Endothelial cell (in vitro differentiated cells): ENCODE results near the gene OTOG. TPM values are rescaled to one million over a fixed set of nuclear protein-coding genes. Genes with fewer than 3 reads are reported as not detected.

Experiments
- DNase-seq: peaks from one replicate; pipeline ENCODE4 v3.0.0; 2021; ENCODE audit warnings: low spot score
- H3K27ac Mint-ChIP-seq: one replicate; pipeline ENCODE4 v1.8.0; 2021; ENCODE audit warnings: mixed read lengths, inconsistent platforms; ENCODE audit not compliant: unreplicated experiment
- H3K27me3 Mint-ChIP-seq: one replicate; pipeline ENCODE4 v1.8.0; 2021; ENCODE audit warnings: mild to moderate bottlenecking, moderate library complexity, mixed read lengths, inconsistent platforms; ENCODE audit not compliant: unreplicated experiment
- H3K36me3 Mint-ChIP-seq: one replicate; pipeline ENCODE4 v1.8.0; 2021; ENCODE audit warnings: mild to moderate bottlenecking, low read depth, mixed read lengths, inconsistent platforms; ENCODE audit not compliant: unreplicated experiment
- H3K4me1 Mint-ChIP-seq: one replicate; pipeline ENCODE4 v1.8.0; 2021; ENCODE audit warnings: mild to moderate bottlenecking, mixed read lengths, inconsistent platforms; ENCODE audit not compliant: unreplicated experiment
- H3K4me3 Mint-ChIP-seq: one replicate; pipeline ENCODE4 v1.8.0; 2021; ENCODE audit warnings: mild to moderate bottlenecking, mixed read lengths, inconsistent platforms; ENCODE audit not compliant: unreplicated experiment
- H3K9me3 Mint-ChIP-seq: one replicate; pipeline ENCODE4 v1.8.0; 2021; ENCODE audit warnings: mixed read lengths, inconsistent platforms; ENCODE audit not compliant: unreplicated experiment
- CTCF ChIP-seq: fragments of 200-600 bp; sonication (generic); IDR thresholded peaks from one replicate; pipeline ENCODE4 v1.5.0; 2021; ENCODE audit warnings: antibody characterized with exemption; ENCODE audit not compliant: unreplicated experiment
- total RNA-seq: library from RNA; stranded (reverse); fragmentation: NEBNext Ultra II Directional; extraction: Animal tissue kit (Norgen Biotek cat#: 25700); gene quantifications from one replicate; pipeline ENCODE4 v1.2.1, GENCODE V29; 2021; ENCODE audit not compliant: unreplicated experiment

Gene OTOG
- total RNA-seq, 1 donor from 2014 or later, result 0.13 TPM

GRCh38 chr11:17650127-17650911 lies 103.3 kb downstream of the OTOG start:
- H3K36me3 Mint-ChIP-seq, result peaks cover 4% of the 10 kb centered on the region
- peaks cover 10% of the 10 kb centered on the region for H3K27me3 Mint-ChIP-seq
- no peak overlapping the region for H3K4me3 Mint-ChIP-seq
- TF ChIP-seq CTCF, result no peak
- H3K9me3 Mint-ChIP-seq, result no peaks in the 10 kb centered on the region
- no peak overlapping the region for H3K27ac Mint-ChIP-seq
- DNase-seq, result no peak
- H3K4me1 Mint-ChIP-seq, result peaks cover 8% of the 10 kb centered on the region

- no peak for TF ChIP-seq CTCF
- DNase-seq, result no peak
- Mint-ChIP-seq H3K9me3 (no peaks in the 10 kb centered on the region), H3K4me1 (peaks cover 8% of the 10 kb centered on the region), H3K4me3 (no peak overlapping the region), H3K36me3 (peaks cover 8% of the 10 kb centered on the region), H3K27ac (no peak overlapping the region), H3K27me3 (peaks cover 10% of the 10 kb centered on the region)
Observed at GRCh38 chr11:17651061-17651460, 104.0 kb downstream of the OTOG start.

GRCh38 chr11:17651681-17652080 lies 104.6 kb downstream of the OTOG start:
- no peak for TF ChIP-seq CTCF

GRCh38 chr11:17652556-17652955 lies 105.5 kb downstream of the OTOG start:
- Mint-ChIP-seq H3K4me1 (peaks cover 8% of the 10 kb centered on the region), H3K27ac (no peak overlapping the region), H3K9me3 (no peaks in the 10 kb centered on the region), H3K27me3 (peaks cover 10% of the 10 kb centered on the region), H3K4me3 (no peak overlapping the region), H3K36me3 (peaks cover 8% of the 10 kb centered on the region)
- TF ChIP-seq CTCF, result no peak
- no peak for DNase-seq

More at GRCh38 chr11:17651681-17652080, 104.6 kb downstream of the OTOG start:
- H3K27me3 Mint-ChIP-seq, result peaks cover 10% of the 10 kb centered on the region
- H3K9me3 Mint-ChIP-seq, result no peaks in the 10 kb centered on the region
- H3K4me3 Mint-ChIP-seq, result no peak overlapping the region
- no peak overlapping the region for H3K27ac Mint-ChIP-seq
- no peak for DNase-seq
- H3K4me1 Mint-ChIP-seq, result peaks cover 8% of the 10 kb centered on the region
- H3K36me3 Mint-ChIP-seq, result peaks cover 8% of the 10 kb centered on the region

- H3K36me3 Mint-ChIP-seq, result peaks cover 8% of the 10 kb centered on the region
- no peak overlapping the region for H3K27ac Mint-ChIP-seq
- no peak overlapping the region for H3K4me3 Mint-ChIP-seq
- H3K9me3 Mint-ChIP-seq, result no peaks in the 10 kb centered on the region
- peaks cover 8% of the 10 kb centered on the region for H3K4me1 Mint-ChIP-seq
- peaks cover 10% of the 10 kb centered on the region for H3K27me3 Mint-ChIP-seq
- no peak for DNase-seq
- TF ChIP-seq CTCF, result no peak
Observed at GRCh38 chr11:17653611-17654010, 106.6 kb downstream of the OTOG start.
